Naive thymus-derived CD8-positive, alpha-beta T cell (primary cell): Measurements from ENCODE around the gene PARD3B. TPM values are rescaled to one million over a fixed set of nuclear protein-coding genes. Genes with fewer than 3 reads are reported as not detected.
A peak's percentile ranks its signal among the peaks of the same experiment; 100 is the strongest.

Experiments
- ATAC-seq, 2 donors: fragments of 150-1000 bp; cut with Tn5 transposase in 1 of 2; sonication (Bioruptor Pico), chemical (Tn5 transposase) in 1 of 2; 1 replicate in 1 of 2; 2 replicates in 1 of 2; pipeline ENCODE4 v1.10.0; 2021; ENCODE audit warnings: mild to moderate bottlenecking in 2 of 2, moderate library complexity in 2 of 2
- POLR2A ChIA-PET: fragments of 350-600 bp; sonication (Branson Sonifier 250); formaldehyde crosslinking; loops from one replicate; lab custom pipeline; 2021; ENCODE audit warnings: antibody characterized with exemption; lab: Charles Lee
- DNase-seq, 10 donors: peaks; one replicate each; pipeline versions ENCODE4 v3.0.0 to v3.0.0-alpha.2; 2020 to 2022
- H3K27ac Mint-ChIP-seq, 10 donors: one replicate each; pipeline ENCODE4 v1.8.0; 2020 to 2022; ENCODE audit warnings: mild to moderate bottlenecking in 10 of 10, mixed read lengths in 10 of 10, moderate library complexity in 4 of 10, inconsistent platforms in 1 of 10
- H3K27me3 Mint-ChIP-seq, 5 donors: one replicate each; pipeline ENCODE4 v1.8.0; 2021 to 2022; ENCODE audit warnings: mixed read lengths in 5 of 5
- H3K36me3 Mint-ChIP-seq, 3 donors: one replicate each; pipeline ENCODE4 v1.8.0; 2020 to 2022; ENCODE audit warnings: mixed read lengths in 3 of 3, mild to moderate bottlenecking in 2 of 3, inconsistent platforms in 1 of 3
- H3K4me1 Mint-ChIP-seq, 4 donors: one replicate each; pipeline ENCODE4 v1.8.0; 2021 to 2022; ENCODE audit warnings: mixed read lengths in 4 of 4
- H3K4me3 Mint-ChIP-seq, 10 donors: one replicate each; pipeline ENCODE4 v1.8.0; 2020 to 2022; ENCODE audit warnings: mild to moderate bottlenecking in 10 of 10, mixed read lengths in 10 of 10, moderate library complexity in 6 of 10, inconsistent platforms in 1 of 10
- H3K9me3 Mint-ChIP-seq, 9 donors: one replicate each; pipeline ENCODE4 v1.8.0; 2020 to 2022; ENCODE audit warnings: mixed read lengths in 9 of 9, mild to moderate bottlenecking in 3 of 9, inconsistent platforms in 1 of 9, moderate library complexity in 1 of 9
- polyA plus RNA-seq, 3 donors: library from polyadenylated mRNA; unstranded; fragments of 300-500 nt; fragmentation: Illumina TruSeq; gene quantifications; one replicate each; pipeline ENCODE4 v1.2.3, GENCODE V29; 2021
- total RNA-seq, 8 experiments: library from RNA in 2 of 8; stranded (reverse) in 2 of 8; gene quantifications; one replicate each; pipeline ENCODE4 v1.2.3 and lab custom pipeline; 2021 to 2026

The PARD3B gene
- total and polyA plus RNA-seq, 5 experiments from 2014 or later: 0.22 to 3.8 (median 1.3) TPM; not detected in 1

GRCh38 chr2:205003288-205003687 is 458.0 kb downstream of the PARD3B start:
- POLR2A ChIA-PET: interaction anchor here (0.6 to 1.2 kb wide), 2 partner anchors 20 to 59 kb away, joined by 3 to 4 read pairs; no protein-coding TSS in a partner anchor
- H3K4me3 Mint-ChIP-seq: no peak overlapping the region
- ATAC-seq (no peak), DNase-seq (no peak)
- peak overlapping the region in 3 of 10 donors; percentile 34 to 70 (median 47) for H3K27ac Mint-ChIP-seq
- H3K9me3 Mint-ChIP-seq: peaks cover 0 to 13% (median 3%) of the 10 kb centered on the region in 9 donors
- H3K4me1 Mint-ChIP-seq: peaks cover 10 to 38% (median 19%) of the 10 kb centered on the region in 4 donors
- H3K27me3 Mint-ChIP-seq: no peaks in the 10 kb centered on the region
- no peaks in the 10 kb centered on the region for H3K36me3 Mint-ChIP-seq

GRCh38 chr2:205010196-205010595 is 464.9 kb downstream of the PARD3B start:
- Mint-ChIP-seq H3K36me3 (no peaks in the 10 kb centered on the region), H3K9me3 (peaks cover 0 to 13% (median 3%) of the 10 kb centered on the region in 9 donors), H3K27me3 (no peaks in the 10 kb centered on the region), H3K4me3 (no peak overlapping the region), H3K4me1 (peaks cover 0 to 24% (median 8%) of the 10 kb centered on the region in 4 donors), H3K27ac (peak overlapping the region in 3 of 10 donors; percentile 20 to 31 (median 29))
- no peak for DNase-seq
- ATAC-seq: no peak
- POLR2A ChIA-PET: no interaction called here

- peak overlapping the region in 2 of 10 donors; percentile 5 to 20 for H3K27ac Mint-ChIP-seq
- POLR2A ChIA-PET: interaction anchor here (0.6 to 1.8 kb wide), 2 partner anchors 44 to 1859 kb away, joined by 3 to 5 read pairs; no protein-coding TSS in a partner anchor
- H3K4me3 Mint-ChIP-seq: no peak overlapping the region
- peaks cover 0 to 11% (median 2%) of the 10 kb centered on the region in 9 donors for H3K9me3 Mint-ChIP-seq
- no peaks in the 10 kb centered on the region for H3K36me3 Mint-ChIP-seq
- ATAC-seq: no peak
- DNase-seq: no peak
- no peaks in the 10 kb centered on the region for H3K27me3 Mint-ChIP-seq
- H3K4me1 Mint-ChIP-seq: peaks cover 0 to 24% (median 8%) of the 10 kb centered on the region in 4 donors
These were observed 465.8 kb downstream of the PARD3B start for GRCh38 chr2:205011031-205011430.

- Mint-ChIP-seq H3K27me3 (no peaks in the 10 kb centered on the region), H3K36me3 (no peaks in the 10 kb centered on the region), H3K9me3 (peaks cover 0 to 2% (median 0%) of the 10 kb centered on the region in 9 donors), H3K4me3 (no peak overlapping the region), H3K27ac (peak overlapping the region in 1 of 10 donors; percentile 54), H3K4me1 (peaks cover 0 to 21% (median 8%) of the 10 kb centered on the region in 4 donors)
- POLR2A ChIA-PET: no interaction called here
- ATAC-seq: no peak
- no peak for DNase-seq
These were observed 467.7 kb downstream of the PARD3B start for GRCh38 chr2:205012961-205013360.

- Mint-ChIP-seq H3K4me1 (peaks cover 0 to 21% (median 8%) of the 10 kb centered on the region in 4 donors), H3K27ac (peak overlapping the region in 1 of 10 donors; percentile 34), H3K36me3 (no peaks in the 10 kb centered on the region), H3K9me3 (peaks cover 0 to 2% (median 0%) of the 10 kb centered on the region in 9 donors), H3K4me3 (no peak overlapping the region), H3K27me3 (no peaks in the 10 kb centered on the region)
- DNase-seq: no peak
- POLR2A ChIA-PET: no interaction called here
- no peak for ATAC-seq
These were observed 468.3 kb downstream of the PARD3B start for GRCh38 chr2:205013586-205013985.

GRCh38 chr2:205014201-205014600 is 468.9 kb downstream of the PARD3B start:
- Mint-ChIP-seq H3K4me1 (peaks cover 0 to 21% (median 8%) of the 10 kb centered on the region in 4 donors), H3K27me3 (no peaks in the 10 kb centered on the region)

GRCh38 chr2:205017381-205017780 is 472.1 kb downstream of the PARD3B start:
- Mint-ChIP-seq H3K4me1 (peaks cover 0 to 10% (median 4%) of the 10 kb centered on the region in 4 donors), H3K27me3 (no peaks in the 10 kb centered on the region), H3K4me3 (no peak overlapping the region), H3K27ac (peak overlapping the region in 3 of 10 donors; percentile 2 to 64 (median 12)), H3K36me3 (peaks cover 0 to 5% (median 0%) of the 10 kb centered on the region in 3 donors), H3K9me3 (peaks cover 0 to 3% (median 0%) of the 10 kb centered on the region in 9 donors)
- DNase-seq (no peak), ATAC-seq (no peak)
- POLR2A ChIA-PET: no interaction called here

More at GRCh38 chr2:205014201-205014600, 468.9 kb downstream of the PARD3B start:
- H3K27ac Mint-ChIP-seq: peak overlapping the region in 1 of 10 donors; percentile 16
- H3K9me3 Mint-ChIP-seq: peaks cover 0 to 2% (median 0%) of the 10 kb centered on the region in 9 donors
- POLR2A ChIA-PET: no interaction called here
- ATAC-seq: no peak
- H3K36me3 Mint-ChIP-seq: no peaks in the 10 kb centered on the region
- no peak for DNase-seq
- H3K4me3 Mint-ChIP-seq: no peak overlapping the region

GRCh38 chr2:205017912-205018311 is 472.6 kb downstream of the PARD3B start:
- H3K27me3 Mint-ChIP-seq: no peaks in the 10 kb centered on the region
- no peak for DNase-seq
- H3K27ac Mint-ChIP-seq: peak overlapping the region in 2 of 10 donors; percentile 2 to 12
- POLR2A ChIA-PET: no interaction called here
- no peak overlapping the region for H3K4me3 Mint-ChIP-seq
- peaks cover 0 to 3% (median 0%) of the 10 kb centered on the region in 9 donors for H3K9me3 Mint-ChIP-seq
- ATAC-seq: no peak
- H3K36me3 Mint-ChIP-seq: peaks cover 0 to 5% (median 0%) of the 10 kb centered on the region in 3 donors
- H3K4me1 Mint-ChIP-seq: peaks cover 0 to 10% (median 4%) of the 10 kb centered on the region in 4 donors

- Mint-ChIP-seq H3K27me3 (no peaks in the 10 kb centered on the region), H3K4me1 (peaks cover 4 to 11% (median 5%) of the 10 kb centered on the region in 4 donors), H3K27ac (no peak overlapping the region), H3K9me3 (peaks cover 0 to 3% (median 0%) of the 10 kb centered on the region in 9 donors), H3K36me3 (peaks cover 0 to 5% (median 2%) of the 10 kb centered on the region in 3 donors), H3K4me3 (no peak overlapping the region)
- no peak for ATAC-seq
- no peak for DNase-seq
- POLR2A ChIA-PET: no interaction called here
These were observed 475.4 kb downstream of the PARD3B start for GRCh38 chr2:205020673-205021072.

GRCh38 chr2:205022841-205023240 is 477.6 kb downstream of the PARD3B start:
- H3K36me3 Mint-ChIP-seq: peaks cover 0 to 5% (median 2%) of the 10 kb centered on the region in 3 donors
- POLR2A ChIA-PET: interaction anchor here (1.2 kb wide), 1 partner anchor 20 kb away, joined by 3 read pairs; no protein-coding TSS in a partner anchor

GRCh38 chr2:205024822-205025518 is 479.7 kb downstream of the PARD3B start:
- Mint-ChIP-seq H3K4me3 (no peak overlapping the region), H3K27me3 (no peaks in the 10 kb centered on the region), H3K9me3 (peaks cover 0 to 2% (median 0%) of the 10 kb centered on the region in 9 donors), H3K4me1 (peaks cover 14 to 20% (median 17%) of the 10 kb centered on the region in 4 donors), H3K27ac (peak overlapping the region in 2 of 10 donors; percentile 32 to 64), H3K36me3 (peaks cover 0 to 4% (median 2%) of the 10 kb centered on the region in 3 donors)
- DNase-seq: no peak
- ATAC-seq: no peak
- POLR2A ChIA-PET: interaction anchor here (0.7 kb wide), 1 partner anchor 1133 kb away, joined by 3 read pairs; no protein-coding TSS in a partner anchor

More at GRCh38 chr2:205022841-205023240, 477.6 kb downstream of the PARD3B start:
- Mint-ChIP-seq H3K4me3 (no peak overlapping the region), H3K9me3 (peaks cover 0 to 3% (median 0%) of the 10 kb centered on the region in 9 donors), H3K4me1 (peaks cover 7 to 12% (median 9%) of the 10 kb centered on the region in 4 donors), H3K27me3 (no peaks in the 10 kb centered on the region), H3K27ac (no peak overlapping the region)
- DNase-seq (no peak), ATAC-seq (no peak)

- POLR2A ChIA-PET: no interaction called here
- H3K9me3 Mint-ChIP-seq: no peaks in the 10 kb centered on the region
- H3K27me3 Mint-ChIP-seq: no peaks in the 10 kb centered on the region
- H3K27ac Mint-ChIP-seq: peak overlapping the region in 3 of 10 donors; percentile 1 to 64 (median 23)
- H3K4me3 Mint-ChIP-seq: no peak overlapping the region
- peaks cover 14 to 22% (median 18%) of the 10 kb centered on the region in 4 donors for H3K4me1 Mint-ChIP-seq
- H3K36me3 Mint-ChIP-seq: peaks cover 0 to 2% (median 0%) of the 10 kb centered on the region in 3 donors
- ATAC-seq: no peak
- DNase-seq: no peak
These were observed 480.4 kb downstream of the PARD3B start for GRCh38 chr2:205025580-205026240.
